Kasumi-1 (cell line): ENCODE measurements around the gene LAMTOR2.
"Not testable (repeated sequence)": the region's sequence is repeated elsewhere in the genome, so short reads cannot be mapped to it uniquely, and the experiment has no call there.

Experiments
- DNase-seq, 2 experiments: peaks; one replicate each; lab custom pipeline; 2025; lab: John Stamatoyannopoulos, UW

LAMTOR2 gene

GRCh38 chr1:156052862-156053767 lies 1.5 kb upstream of the LAMTOR2 start:
- DNase-seq = peak; percentile 67 to 75

GRCh38 chr1:156053768-156054499 lies 648 bp upstream of the LAMTOR2 start, which contains the start of gene UBQLN4:
UBQLN4 (minus strand) TSS chr1:156053798; CDS start chr1:156053701, 97 bp downstream.
- peak; percentile 56 to 76 for DNase-seq

GRCh38 chr1:156055281-156056048 lies 883 bp downstream of the LAMTOR2 start:
- DNase-seq = peak; percentile 36 to 63

- no peak for DNase-seq
These were observed 1.8 kb downstream of the LAMTOR2 start for GRCh38 chr1:156056326-156056849.

- DNase-seq = no peak
These were observed 6.5 kb downstream of the LAMTOR2 start, which contains the start of gene RAB25 for GRCh38 chr1:156060937-156061636. RAB25 (plus strand) TSS chr1:156061160; CDS start chr1:156061401, 241 bp downstream.

GRCh38 chr1:156062189-156062588 lies 7.6 kb downstream of the LAMTOR2 start:
- DNase-seq = no peak

- DNase-seq = no peak
These were observed 9.4 kb downstream of the LAMTOR2 start for GRCh38 chr1:156063997-156064285.

- no peak for DNase-seq
These were observed 10.0 kb downstream of the LAMTOR2 start for GRCh38 chr1:156064615-156065014.

GRCh38 chr1:156065212-156065611 lies 10.6 kb downstream of the LAMTOR2 start:
- DNase-seq = no peak

GRCh38 chr1:156065871-156066270 lies 11.3 kb downstream of the LAMTOR2 start:
- no peak for DNase-seq

- no peak for DNase-seq
These were observed 12.7 kb downstream of the LAMTOR2 start for GRCh38 chr1:156067262-156067661.

- DNase-seq = peak; percentile 26 to 40
These were observed 15.2 kb downstream of the LAMTOR2 start for GRCh38 chr1:156069490-156070455.

- no peak for DNase-seq
These were observed 16.0 kb downstream of the LAMTOR2 start for GRCh38 chr1:156070548-156070947.

GRCh38 chr1:156071332-156071816 lies 16.8 kb downstream of the LAMTOR2 start:
- not testable (repeated sequence) for DNase-seq

GRCh38 chr1:156072251-156072650 lies 17.7 kb downstream of the LAMTOR2 start:
- no peak for DNase-seq

- no peak for DNase-seq
These were observed 18.6 kb downstream of the LAMTOR2 start for GRCh38 chr1:156073110-156073687.

- no peak for DNase-seq
These were observed 19.2 kb downstream of the LAMTOR2 start for GRCh38 chr1:156073740-156074139.

GRCh38 chr1:156074661-156075060 lies 20.1 kb downstream of the LAMTOR2 start:
- no peak for DNase-seq

GRCh38 chr1:156075162-156075561 lies 20.6 kb downstream of the LAMTOR2 start:
- DNase-seq = peak; percentile 39 to 41
